Tibial artery (tissue), 4 donors: ENCODE measurements around the gene TYSND1.
"Not testable (repeated sequence)": the region's sequence is repeated elsewhere in the genome, so short reads cannot be mapped to it uniquely, and the experiment has no call there.

ENCODE experiments used
- DNase-seq, 2 donors: peaks; one replicate each; pipeline ENCODE4 v3.0.0-alpha.2; 2019
- H3K27ac ChIP-seq, 2 donors: fragments of 200-600 bp; sonication (generic) in 1 of 2; 1 replicate in 1 of 2; 2 replicates in 1 of 2; pipeline ENCODE4 v1.5.1; 2018 to 2019; ENCODE audit warnings: mild to moderate bottlenecking in 1 of 2
- H3K27me3 ChIP-seq, 2 donors: fragments of 200-600 bp; sonication (generic) in 1 of 2; one replicate each; pipeline versions ENCODE4 v1.5.1 to v1.6.0; 2016 to 2019
- H3K36me3 ChIP-seq, 3 donors: fragments of 200-600 bp; sonication (generic) in 2 of 3; one replicate each; pipeline ENCODE4 v1.5.1; 2016 to 2019; ENCODE audit warnings: mild to moderate bottlenecking in 2 of 3
- H3K4me1 ChIP-seq, 4 donors: fragments of 200-600 bp; sonication (generic) in 2 of 4; 1 replicate in 3 of 4; 2 replicates in 1 of 4; pipeline ENCODE4 v1.5.1; 2016 to 2019
- H3K4me3 ChIP-seq, 2 donors: fragments of 200-600 bp; sonication (generic) in 1 of 2; 1 replicate in 1 of 2; 2 replicates in 1 of 2; pipeline ENCODE4 v1.5.1; 2018 to 2019; ENCODE audit warnings: mild to moderate bottlenecking in 2 of 2
- H3K9me3 ChIP-seq, 3 donors: fragments of 200-600 bp; sonication (generic) in 1 of 3; one replicate each; pipeline ENCODE4 v1.5.1; 2016 to 2019
- CTCF ChIP-seq, 2 experiments: fragments of 200-600 bp in 1 of 2; fragments of 450-650 bp in 1 of 2; IDR thresholded peaks; one replicate each; pipeline ENCODE4 v1.5.1; 2017 to 2019; ENCODE audit warnings: antibody characterized with exemption in 2 of 2, mild to moderate bottlenecking in 1 of 2, moderate library complexity in 1 of 2
- intact Hi-C: fragments of 100-400 bp; cut with DNase I; formaldehyde crosslinking; loops from one replicate; pipeline ENCODE4 v1.15.0; 2023; ENCODE audit warnings: low total_unique reads

Gene TYSND1

GRCh38 chr10:70126700-70127395 is 19.7 kb downstream of the TYSND1 start:
- Histone ChIP-seq H3K9me3 (no peaks in the 10 kb centered on the region), H3K4me1 (peaks cover 0 to 16% (median 12%) of the 10 kb centered on the region in 4 donors), H3K36me3 (peaks cover 10 to 25% (median 15%) of the 10 kb centered on the region in 3 donors), H3K27ac (no peak overlapping the region), H3K4me3 (no peak overlapping the region), H3K27me3 (no peaks in the 10 kb centered on the region)
- TF ChIP-seq CTCF (IDR thresholded peaks at IDR 0.05), result no peak
- no peak for DNase-seq
- intact Hi-C loops, result no loop called here

GRCh38 chr10:70125918-70126552 is 20.5 kb downstream of the TYSND1 start:
- Histone ChIP-seq H3K27me3 (no peaks in the 10 kb centered on the region), H3K4me3 (no peak overlapping the region), H3K4me1 (peaks cover 0 to 8% (median 4%) of the 10 kb centered on the region in 4 donors), H3K27ac (no peak overlapping the region), H3K36me3 (peaks cover 10 to 30% (median 18%) of the 10 kb centered on the region in 3 donors), H3K9me3 (no peaks in the 10 kb centered on the region)
- no peak for DNase-seq
- no peak for TF ChIP-seq CTCF (IDR thresholded peaks at IDR 0.05)
- intact Hi-C loops, result no loop called here

- Histone ChIP-seq H3K9me3 (no peaks in the 10 kb centered on the region), H3K27ac (no peak overlapping the region), H3K4me3 (no peak overlapping the region), H3K4me1 (no peaks in the 10 kb centered on the region), H3K27me3 (no peaks in the 10 kb centered on the region), H3K36me3 (peaks cover 16 to 40% (median 29%) of the 10 kb centered on the region in 3 donors)
- TF ChIP-seq CTCF (IDR thresholded peaks at IDR 0.05), result no peak
- intact Hi-C loops, result no loop called here
- DNase-seq, result no peak
These were observed 21.6 kb downstream of the TYSND1 start for GRCh38 chr10:70124918-70125317.

- no peak for TF ChIP-seq CTCF (IDR thresholded peaks at IDR 0.05)
- no peaks in the 10 kb centered on the region for H3K27me3 ChIP-seq
- no peak overlapping the region for H3K27ac ChIP-seq
- H3K4me3 ChIP-seq, result no peak overlapping the region
- no peak for DNase-seq
- H3K4me1 ChIP-seq, result no peaks in the 10 kb centered on the region
- intact Hi-C loops, result no loop called here
- H3K9me3 ChIP-seq, result no peaks in the 10 kb centered on the region
- H3K36me3 ChIP-seq, result peaks cover 19 to 45% (median 34%) of the 10 kb centered on the region in 3 donors
These were observed 22.1 kb downstream of the TYSND1 start for GRCh38 chr10:70124415-70124814.

GRCh38 chr10:70123817-70124216 is 22.7 kb downstream of the TYSND1 start:
- intact Hi-C loops, result no loop called here
- Histone ChIP-seq H3K36me3 (peaks cover 19 to 51% (median 40%) of the 10 kb centered on the region in 3 donors), H3K9me3 (no peaks in the 10 kb centered on the region), H3K27ac (no peak overlapping the region), H3K4me3 (no peak overlapping the region), H3K27me3 (no peaks in the 10 kb centered on the region), H3K4me1 (no peaks in the 10 kb centered on the region)
- TF ChIP-seq CTCF (IDR thresholded peaks at IDR 0.05), result no peak
- DNase-seq, result no peak

GRCh38 chr10:70123166-70123565 is 23.3 kb downstream of the TYSND1 start:
- H3K4me3 ChIP-seq, H3K27me3 ChIP-seq, DNase-seq, intact Hi-C loops, H3K9me3 ChIP-seq, H3K27ac ChIP-seq, H3K4me1 ChIP-seq: not testable (repeated sequence)
- H3K36me3 ChIP-seq, result peaks cover 19 to 57% (median 43%) of the 10 kb centered on the region in 3 donors
